SK-N-SH treated with all-trans-retinoic acid at 6 μM for 48 hours (cell line): Measurements from ENCODE around the gene CDH26.

Source experiments
- CSDC2 ChIP-seq: fragments of 250-450 bp; sonication (Bioruptor Pico); IDR thresholded peaks from 2 replicates; pipeline ENCODE4 v1.5.0; 2020; ENCODE audit warnings: mild to moderate bottlenecking, moderate library complexity
- ESRRG ChIP-seq: fragments of 250-450 bp; sonication (Bioruptor Pico); IDR thresholded peaks from 2 replicates; pipeline ENCODE4 v1.6.1; 2021; ENCODE audit warnings: mild to moderate bottlenecking
- ISL1 ChIP-seq: fragments of 250-450 bp; sonication (Bioruptor Pico); IDR thresholded peaks from 2 replicates; pipeline ENCODE4 v2.1.2; 2022; ENCODE audit warnings: mild to moderate bottlenecking, moderate library complexity
- PPARA ChIP-seq: fragments of 250-450 bp; sonication (Bioruptor Pico); IDR thresholded peaks from 2 replicates; pipeline ENCODE4 v1.5.0; 2020; ENCODE audit warnings: mild to moderate bottlenecking, borderline replicate concordance
- TOX ChIP-seq: fragments of 250-450 bp; sonication (Bioruptor Pico); IDR thresholded peaks from 2 replicates; pipeline ENCODE4 v1.8.0; 2021; ENCODE audit warnings: mild to moderate bottlenecking, moderate library complexity, borderline replicate concordance
- ZC3H10 ChIP-seq: fragments of 250-450 bp; sonication (Bioruptor Pico); IDR thresholded peaks from 2 replicates; pipeline ENCODE4 v1.5.1; 2021; ENCODE audit warnings: mild to moderate bottlenecking, moderate library complexity
- ZFP3 ChIP-seq: fragments of 250-450 bp; sonication (Bioruptor Pico); IDR thresholded peaks from 2 replicates; pipeline ENCODE4 v1.5.0; 2020; ENCODE audit warnings: mild to moderate bottlenecking, moderate library complexity
- TF ChIP-seq, protein P1 (sequence below): fragments of 250-450 bp; sonication (Bioruptor Pico); IDR thresholded peaks from 2 replicates; pipeline ENCODE4 v1.8.0; 2020; ENCODE audit warnings: mild to moderate bottlenecking, moderate library complexity, borderline replicate concordance
- TF ChIP-seq, protein P2 (sequence below): fragments of 250-450 bp; sonication (Bioruptor Pico); IDR thresholded peaks from 2 replicates; pipeline ENCODE4 v1.5.1; 2020; ENCODE audit warnings: low read depth, mild to moderate bottlenecking, moderate library complexity
- TF ChIP-seq, protein P3 (sequence below): fragments of 250-450 bp; sonication (Bioruptor Pico); IDR thresholded peaks from 2 replicates; pipeline ENCODE4 v1.5.1; 2021; ENCODE audit warnings: mild to moderate bottlenecking, moderate library complexity
- TF ChIP-seq, protein P4 (sequence below): fragments of 250-450 bp; sonication (Bioruptor Pico); IDR thresholded peaks from 2 replicates; pipeline ENCODE4 v1.5.0; 2020; ENCODE audit warnings: mild to moderate bottlenecking, moderate library complexity

DNA sequence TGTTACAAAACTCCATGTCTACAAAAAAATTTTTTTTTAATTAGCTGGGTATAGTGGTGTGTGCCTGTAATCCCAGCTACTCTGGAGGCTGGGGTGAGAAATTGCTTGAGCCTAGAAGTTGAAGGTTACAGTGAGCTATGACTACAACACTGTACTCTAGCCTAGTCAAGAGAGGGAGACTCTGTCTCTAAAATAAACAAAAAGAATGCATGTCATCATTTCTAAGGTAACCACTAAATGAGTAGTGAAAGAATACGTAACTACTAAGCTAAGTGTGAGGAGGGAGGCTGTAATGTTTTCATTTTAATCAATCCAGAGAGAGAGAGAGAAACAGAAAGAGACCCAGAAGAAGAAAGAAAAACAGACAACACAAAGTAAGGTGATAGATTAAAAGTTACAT, 34.7 kb upstream of the CDH26 start:
- TF ChIP-seq ESRRG (CRISPR knock-in tag) (no peak), ISL1 (no peak), ZC3H10 (CRISPR knock-in tag) (no peak), ZFP3 (no peak), PPARA (no peak), TOX (CRISPR knock-in tag) (no peak), CSDC2 (CRISPR knock-in tag) (no peak)
- TF ChIP-seq, protein P1, sequence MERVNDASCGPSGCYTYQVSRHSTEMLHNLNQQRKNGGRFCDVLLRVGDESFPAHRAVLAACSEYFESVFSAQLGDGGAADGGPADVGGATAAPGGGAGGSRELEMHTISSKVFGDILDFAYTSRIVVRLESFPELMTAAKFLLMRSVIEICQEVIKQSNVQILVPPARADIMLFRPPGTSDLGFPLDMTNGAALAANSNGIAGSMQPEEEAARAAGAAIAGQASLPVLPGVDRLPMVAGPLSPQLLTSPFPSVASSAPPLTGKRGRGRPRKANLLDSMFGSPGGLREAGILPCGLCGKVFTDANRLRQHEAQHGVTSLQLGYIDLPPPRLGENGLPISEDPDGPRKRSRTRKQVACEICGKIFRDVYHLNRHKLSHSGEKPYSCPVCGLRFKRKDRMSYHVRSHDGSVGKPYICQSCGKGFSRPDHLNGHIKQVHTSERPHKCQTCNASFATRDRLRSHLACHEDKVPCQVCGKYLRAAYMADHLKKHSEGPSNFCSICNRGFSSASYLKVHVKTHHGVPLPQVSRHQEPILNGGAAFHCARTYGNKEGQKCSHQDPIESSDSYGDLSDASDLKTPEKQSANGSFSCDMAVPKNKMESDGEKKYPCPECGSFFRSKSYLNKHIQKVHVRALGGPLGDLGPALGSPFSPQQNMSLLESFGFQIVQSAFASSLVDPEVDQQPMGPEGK (CRISPR knock-in tag), result no peak
- TF ChIP-seq, protein P2, sequence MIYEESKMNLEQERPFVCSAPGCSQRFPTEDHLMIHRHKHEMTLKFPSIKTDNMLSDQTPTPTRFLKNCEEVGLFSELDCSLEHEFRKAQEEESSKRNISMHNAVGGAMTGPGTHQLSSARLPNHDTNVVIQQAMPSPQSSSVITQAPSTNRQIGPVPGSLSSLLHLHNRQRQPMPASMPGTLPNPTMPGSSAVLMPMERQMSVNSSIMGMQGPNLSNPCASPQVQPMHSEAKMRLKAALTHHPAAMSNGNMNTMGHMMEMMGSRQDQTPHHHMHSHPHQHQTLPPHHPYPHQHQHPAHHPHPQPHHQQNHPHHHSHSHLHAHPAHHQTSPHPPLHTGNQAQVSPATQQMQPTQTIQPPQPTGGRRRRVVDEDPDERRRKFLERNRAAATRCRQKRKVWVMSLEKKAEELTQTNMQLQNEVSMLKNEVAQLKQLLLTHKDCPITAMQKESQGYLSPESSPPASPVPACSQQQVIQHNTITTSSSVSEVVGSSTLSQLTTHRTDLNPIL (CRISPR knock-in tag), result no peak
- TF ChIP-seq, protein P3, sequence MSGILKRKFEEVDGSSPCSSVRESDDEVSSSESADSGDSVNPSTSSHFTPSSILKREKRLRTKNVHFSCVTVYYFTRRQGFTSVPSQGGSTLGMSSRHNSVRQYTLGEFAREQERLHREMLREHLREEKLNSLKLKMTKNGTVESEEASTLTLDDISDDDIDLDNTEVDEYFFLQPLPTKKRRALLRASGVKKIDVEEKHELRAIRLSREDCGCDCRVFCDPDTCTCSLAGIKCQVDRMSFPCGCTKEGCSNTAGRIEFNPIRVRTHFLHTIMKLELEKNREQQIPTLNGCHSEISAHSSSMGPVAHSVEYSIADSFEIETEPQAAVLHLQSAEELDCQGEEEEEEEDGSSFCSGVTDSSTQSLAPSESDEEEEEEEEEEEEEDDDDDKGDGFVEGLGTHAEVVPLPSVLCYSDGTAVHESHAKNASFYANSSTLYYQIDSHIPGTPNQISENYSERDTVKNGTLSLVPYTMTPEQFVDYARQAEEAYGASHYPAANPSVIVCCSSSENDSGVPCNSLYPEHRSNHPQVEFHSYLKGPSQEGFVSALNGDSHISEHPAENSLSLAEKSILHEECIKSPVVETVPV (CRISPR knock-in tag), result no peak
- TF ChIP-seq, protein P4, sequence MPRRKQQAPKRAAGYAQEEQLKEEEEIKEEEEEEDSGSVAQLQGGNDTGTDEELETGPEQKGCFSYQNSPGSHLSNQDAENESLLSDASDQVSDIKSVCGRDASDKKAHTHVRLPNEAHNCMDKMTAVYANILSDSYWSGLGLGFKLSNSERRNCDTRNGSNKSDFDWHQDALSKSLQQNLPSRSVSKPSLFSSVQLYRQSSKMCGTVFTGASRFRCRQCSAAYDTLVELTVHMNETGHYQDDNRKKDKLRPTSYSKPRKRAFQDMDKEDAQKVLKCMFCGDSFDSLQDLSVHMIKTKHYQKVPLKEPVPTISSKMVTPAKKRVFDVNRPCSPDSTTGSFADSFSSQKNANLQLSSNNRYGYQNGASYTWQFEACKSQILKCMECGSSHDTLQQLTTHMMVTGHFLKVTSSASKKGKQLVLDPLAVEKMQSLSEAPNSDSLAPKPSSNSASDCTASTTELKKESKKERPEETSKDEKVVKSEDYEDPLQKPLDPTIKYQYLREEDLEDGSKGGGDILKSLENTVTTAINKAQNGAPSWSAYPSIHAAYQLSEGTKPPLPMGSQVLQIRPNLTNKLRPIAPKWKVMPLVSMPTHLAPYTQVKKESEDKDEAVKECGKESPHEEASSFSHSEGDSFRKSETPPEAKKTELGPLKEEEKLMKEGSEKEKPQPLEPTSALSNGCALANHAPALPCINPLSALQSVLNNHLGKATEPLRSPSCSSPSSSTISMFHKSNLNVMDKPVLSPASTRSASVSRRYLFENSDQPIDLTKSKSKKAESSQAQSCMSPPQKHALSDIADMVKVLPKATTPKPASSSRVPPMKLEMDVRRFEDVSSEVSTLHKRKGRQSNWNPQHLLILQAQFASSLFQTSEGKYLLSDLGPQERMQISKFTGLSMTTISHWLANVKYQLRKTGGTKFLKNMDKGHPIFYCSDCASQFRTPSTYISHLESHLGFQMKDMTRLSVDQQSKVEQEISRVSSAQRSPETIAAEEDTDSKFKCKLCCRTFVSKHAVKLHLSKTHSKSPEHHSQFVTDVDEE (CRISPR knock-in tag), result no peak
